SK-N-SH treated with all-trans-retinoic acid at 6 μM for 48 hours (cell line): ENCODE measurements around the gene ADGRV1.
A peak's percentile ranks its signal among the peaks of the same experiment; 100 is the strongest.

Experiments
- ATAC-seq: fragments of 200-7000 bp; cut with Tn5 transposase; 3 replicates; pipeline ENCODE4 v1.9.1; 2020; ENCODE audit warnings: mild to moderate bottlenecking, moderate library complexity
- ARNTL ChIP-seq: fragments of 450-650 bp; formaldehyde crosslinking; IDR thresholded peaks from 2 replicates; pipeline ENCODE4 v1.5.0; 2020; ENCODE audit warnings: low read depth, mild to moderate bottlenecking, moderate library complexity, borderline replicate concordance
- CSDC2 ChIP-seq: fragments of 250-450 bp; sonication (Bioruptor Pico); IDR thresholded peaks from 2 replicates; pipeline ENCODE4 v1.5.0; 2020; ENCODE audit warnings: mild to moderate bottlenecking, moderate library complexity
- ESRRG ChIP-seq: fragments of 250-450 bp; sonication (Bioruptor Pico); IDR thresholded peaks from 2 replicates; pipeline ENCODE4 v1.6.1; 2021; ENCODE audit warnings: mild to moderate bottlenecking
- GLIS3 ChIP-seq: fragments of 250-450 bp; sonication (Bioruptor Pico); IDR thresholded peaks from 2 replicates; pipeline ENCODE4 v1.5.0; 2020; ENCODE audit warnings: mild to moderate bottlenecking, moderate library complexity
- ISL1 ChIP-seq: fragments of 250-450 bp; sonication (Bioruptor Pico); IDR thresholded peaks from 2 replicates; pipeline ENCODE4 v2.1.2; 2022; ENCODE audit warnings: mild to moderate bottlenecking, moderate library complexity
- PPARA ChIP-seq: fragments of 250-450 bp; sonication (Bioruptor Pico); IDR thresholded peaks from 2 replicates; pipeline ENCODE4 v1.5.0; 2020; ENCODE audit warnings: mild to moderate bottlenecking, borderline replicate concordance
- RARB ChIP-seq: fragments of 250-450 bp; sonication (Bioruptor Pico); IDR thresholded peaks from 2 replicates; pipeline ENCODE4 v1.8.0; 2021; ENCODE audit warnings: mild to moderate bottlenecking, moderate library complexity
- SNAI2 ChIP-seq: fragments of 250-450 bp; sonication (Bioruptor Pico); IDR thresholded peaks from 2 replicates; pipeline ENCODE4 v1.5.0; 2020; ENCODE audit warnings: mild to moderate bottlenecking, moderate library complexity
- TCF4 ChIP-seq: fragments of 250-450 bp; sonication (Bioruptor Pico); IDR thresholded peaks from 2 replicates; pipeline ENCODE4 v1.8.0; 2021; ENCODE audit warnings: mild to moderate bottlenecking, moderate library complexity, borderline replicate concordance
- TOX ChIP-seq: fragments of 250-450 bp; sonication (Bioruptor Pico); IDR thresholded peaks from 2 replicates; pipeline ENCODE4 v1.8.0; 2021; ENCODE audit warnings: mild to moderate bottlenecking, moderate library complexity, borderline replicate concordance
- ZC3H10 ChIP-seq: fragments of 250-450 bp; sonication (Bioruptor Pico); IDR thresholded peaks from 2 replicates; pipeline ENCODE4 v1.5.1; 2021; ENCODE audit warnings: mild to moderate bottlenecking, moderate library complexity
- ZNF565 ChIP-seq: fragments of 450-650 bp; formaldehyde crosslinking; conservative IDR thresholded peaks from 2 replicates; pipeline ENCODE4 v1.5.0; 2020; ENCODE audit warnings: low read depth, mild to moderate bottlenecking, moderate library complexity
- ZNF70 ChIP-seq: fragments of 450-650 bp; formaldehyde crosslinking; IDR thresholded peaks from 2 replicates; pipeline ENCODE4 v1.5.0; 2020; ENCODE audit warnings: mild to moderate bottlenecking, moderate library complexity
- ZNF8 ChIP-seq: fragments of 450-650 bp; formaldehyde crosslinking; IDR thresholded peaks from 2 replicates; pipeline ENCODE4 v1.5.0; 2020; ENCODE audit warnings: mild to moderate bottlenecking, moderate library complexity
- TF ChIP-seq, protein P1 (sequence below): fragments of 250-450 bp; sonication (Bioruptor Pico); IDR thresholded peaks from 2 replicates; pipeline ENCODE4 v1.5.0; 2020; ENCODE audit warnings: mild to moderate bottlenecking, moderate library complexity
- TF ChIP-seq, protein P2 (sequence below): fragments of 250-450 bp; sonication (Bioruptor Pico); IDR thresholded peaks from 2 replicates; pipeline ENCODE4 v1.5.1; 2020; ENCODE audit warnings: low read depth, mild to moderate bottlenecking, moderate library complexity
- TF ChIP-seq, protein P3 (sequence below): fragments of 250-450 bp; sonication (Bioruptor Pico); IDR thresholded peaks from 2 replicates; pipeline ENCODE4 v1.8.0; 2021; ENCODE audit warnings: low read depth, mild to moderate bottlenecking, moderate library complexity, borderline replicate concordance
- TF ChIP-seq, protein P4 (sequence below): fragments of 250-450 bp; sonication (Bioruptor Pico); IDR thresholded peaks from 2 replicates; pipeline ENCODE4 v1.5.1; 2021; ENCODE audit warnings: mild to moderate bottlenecking, moderate library complexity

ADGRV1 gene

DNA sequence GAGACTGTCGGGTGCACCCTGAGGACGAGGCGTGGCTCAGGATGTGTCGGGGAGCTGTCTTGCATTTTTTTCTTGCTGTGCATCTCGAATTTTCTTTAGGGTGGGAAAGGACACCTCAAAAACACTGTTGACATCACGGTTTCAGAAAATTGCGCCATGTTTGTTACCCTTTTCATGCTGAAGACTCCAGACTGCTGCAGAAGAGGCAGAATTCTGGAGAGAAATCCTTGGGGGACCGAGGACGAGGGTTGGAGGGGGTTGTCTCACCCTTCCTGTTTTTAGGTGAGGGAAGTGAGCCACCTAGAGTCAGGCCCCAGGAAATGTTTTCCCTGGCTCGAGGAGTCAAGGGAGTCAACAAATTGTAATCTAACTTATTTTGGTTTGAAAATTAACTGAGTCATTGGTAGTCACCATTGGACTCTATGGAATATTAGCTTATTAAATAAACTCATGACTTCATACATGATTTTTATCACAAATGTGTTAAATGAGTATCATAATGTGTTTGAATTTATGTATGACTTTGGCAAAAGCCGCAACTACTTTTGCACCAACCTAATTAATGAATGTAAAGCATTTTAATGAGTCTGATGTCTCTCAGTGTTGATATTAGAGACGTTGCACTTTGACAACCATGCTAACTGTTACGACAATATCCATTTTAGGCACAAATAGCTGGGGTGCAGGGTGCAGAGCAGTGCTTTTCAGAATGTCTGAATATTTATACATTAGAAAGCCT is 28.5 kb upstream of the ADGRV1 start:
- TF ChIP-seq ISL1 (CRISPR knock-in tag) = no peak
- no peak for TF ChIP-seq ZNF70 (CRISPR knock-in tag)
- TF ChIP-seq TOX (CRISPR knock-in tag) = no peak
- no peak for TF ChIP-seq ARNTL (CRISPR knock-in tag)
- 0 out of 2 replicates have a peak, but pooled peaks have one; percentile 47 for TF ChIP-seq CSDC2
- TF ChIP-seq GLIS3 (CRISPR knock-in tag) = no peak
- TF ChIP-seq, protein P1, sequence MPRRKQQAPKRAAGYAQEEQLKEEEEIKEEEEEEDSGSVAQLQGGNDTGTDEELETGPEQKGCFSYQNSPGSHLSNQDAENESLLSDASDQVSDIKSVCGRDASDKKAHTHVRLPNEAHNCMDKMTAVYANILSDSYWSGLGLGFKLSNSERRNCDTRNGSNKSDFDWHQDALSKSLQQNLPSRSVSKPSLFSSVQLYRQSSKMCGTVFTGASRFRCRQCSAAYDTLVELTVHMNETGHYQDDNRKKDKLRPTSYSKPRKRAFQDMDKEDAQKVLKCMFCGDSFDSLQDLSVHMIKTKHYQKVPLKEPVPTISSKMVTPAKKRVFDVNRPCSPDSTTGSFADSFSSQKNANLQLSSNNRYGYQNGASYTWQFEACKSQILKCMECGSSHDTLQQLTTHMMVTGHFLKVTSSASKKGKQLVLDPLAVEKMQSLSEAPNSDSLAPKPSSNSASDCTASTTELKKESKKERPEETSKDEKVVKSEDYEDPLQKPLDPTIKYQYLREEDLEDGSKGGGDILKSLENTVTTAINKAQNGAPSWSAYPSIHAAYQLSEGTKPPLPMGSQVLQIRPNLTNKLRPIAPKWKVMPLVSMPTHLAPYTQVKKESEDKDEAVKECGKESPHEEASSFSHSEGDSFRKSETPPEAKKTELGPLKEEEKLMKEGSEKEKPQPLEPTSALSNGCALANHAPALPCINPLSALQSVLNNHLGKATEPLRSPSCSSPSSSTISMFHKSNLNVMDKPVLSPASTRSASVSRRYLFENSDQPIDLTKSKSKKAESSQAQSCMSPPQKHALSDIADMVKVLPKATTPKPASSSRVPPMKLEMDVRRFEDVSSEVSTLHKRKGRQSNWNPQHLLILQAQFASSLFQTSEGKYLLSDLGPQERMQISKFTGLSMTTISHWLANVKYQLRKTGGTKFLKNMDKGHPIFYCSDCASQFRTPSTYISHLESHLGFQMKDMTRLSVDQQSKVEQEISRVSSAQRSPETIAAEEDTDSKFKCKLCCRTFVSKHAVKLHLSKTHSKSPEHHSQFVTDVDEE = peak; percentile 63
- TF ChIP-seq PPARA (CRISPR knock-in tag) = no peak
- no peak for TF ChIP-seq ESRRG (CRISPR knock-in tag)
- no peak for TF ChIP-seq ZC3H10
- peak; percentile 77 for ATAC-seq

DNA sequence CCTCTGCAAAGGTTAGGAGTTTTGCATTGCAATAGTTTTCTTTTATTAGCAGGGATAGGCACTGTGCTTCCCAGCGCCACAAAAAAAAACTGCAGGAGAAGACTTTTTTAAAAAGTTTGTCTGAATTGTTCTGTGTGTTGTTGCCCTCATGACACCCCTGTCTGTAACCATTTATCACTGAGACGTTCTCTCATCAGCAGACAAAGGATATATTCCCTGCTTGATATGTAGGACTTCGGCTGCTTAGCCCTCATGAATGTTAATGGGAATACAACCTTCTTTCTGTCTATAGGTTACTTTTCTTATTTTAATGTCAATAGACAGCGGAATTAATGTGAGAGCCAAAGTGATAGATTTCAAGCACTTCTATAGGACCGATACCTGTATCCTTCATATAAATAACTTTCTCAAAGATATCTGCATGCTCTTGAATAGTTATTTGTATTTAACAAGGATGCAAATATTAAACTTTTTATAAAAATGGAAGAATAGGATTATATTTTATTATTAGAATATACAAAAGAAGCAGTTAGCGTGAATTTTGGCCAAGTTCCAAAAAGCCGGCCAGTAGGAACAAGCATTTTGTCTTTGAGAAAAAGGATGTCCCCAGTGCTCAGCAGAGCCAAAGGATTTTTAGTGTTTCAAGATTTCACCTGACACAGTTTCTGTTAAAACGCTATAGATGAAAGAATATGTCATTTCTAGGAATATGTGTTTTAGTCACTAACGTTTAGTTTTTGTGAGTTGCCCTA is 27.7 kb upstream of the ADGRV1 start:
- no peak for TF ChIP-seq SNAI2
- TF ChIP-seq RARB (CRISPR knock-in tag) = no peak
- no peak for TF ChIP-seq TOX (CRISPR knock-in tag)
- TF ChIP-seq TCF4 (CRISPR knock-in tag) = no peak
- TF ChIP-seq ZNF8 (CRISPR knock-in tag) = no peak
- TF ChIP-seq ESRRG (CRISPR knock-in tag) = no peak
- no peak for TF ChIP-seq ISL1 (CRISPR knock-in tag)
- TF ChIP-seq, protein P2, sequence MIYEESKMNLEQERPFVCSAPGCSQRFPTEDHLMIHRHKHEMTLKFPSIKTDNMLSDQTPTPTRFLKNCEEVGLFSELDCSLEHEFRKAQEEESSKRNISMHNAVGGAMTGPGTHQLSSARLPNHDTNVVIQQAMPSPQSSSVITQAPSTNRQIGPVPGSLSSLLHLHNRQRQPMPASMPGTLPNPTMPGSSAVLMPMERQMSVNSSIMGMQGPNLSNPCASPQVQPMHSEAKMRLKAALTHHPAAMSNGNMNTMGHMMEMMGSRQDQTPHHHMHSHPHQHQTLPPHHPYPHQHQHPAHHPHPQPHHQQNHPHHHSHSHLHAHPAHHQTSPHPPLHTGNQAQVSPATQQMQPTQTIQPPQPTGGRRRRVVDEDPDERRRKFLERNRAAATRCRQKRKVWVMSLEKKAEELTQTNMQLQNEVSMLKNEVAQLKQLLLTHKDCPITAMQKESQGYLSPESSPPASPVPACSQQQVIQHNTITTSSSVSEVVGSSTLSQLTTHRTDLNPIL (CRISPR knock-in tag) = no peak
- TF ChIP-seq ARNTL (CRISPR knock-in tag) = no peak
- no peak for TF ChIP-seq CSDC2
- TF ChIP-seq, protein P1 = no peak
- TF ChIP-seq, protein P3, sequence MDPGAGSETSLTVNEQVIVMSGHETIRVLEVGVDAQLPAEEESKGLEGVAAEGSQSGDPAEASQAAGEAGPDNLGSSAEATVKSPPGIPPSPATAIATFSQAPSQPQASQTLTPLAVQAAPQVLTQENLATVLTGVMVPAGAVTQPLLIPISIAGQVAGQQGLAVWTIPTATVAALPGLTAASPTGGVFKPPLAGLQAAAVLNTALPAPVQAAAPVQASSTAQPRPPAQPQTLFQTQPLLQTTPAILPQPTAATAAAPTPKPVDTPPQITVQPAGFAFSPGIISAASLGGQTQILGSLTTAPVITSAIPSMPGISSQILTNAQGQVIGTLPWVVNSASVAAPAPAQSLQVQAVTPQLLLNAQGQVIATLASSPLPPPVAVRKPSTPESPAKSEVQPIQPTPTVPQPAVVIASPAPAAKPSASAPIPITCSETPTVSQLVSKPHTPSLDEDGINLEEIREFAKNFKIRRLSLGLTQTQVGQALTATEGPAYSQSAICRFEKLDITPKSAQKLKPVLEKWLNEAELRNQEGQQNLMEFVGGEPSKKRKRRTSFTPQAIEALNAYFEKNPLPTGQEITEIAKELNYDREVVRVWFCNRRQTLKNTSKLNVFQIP = no peak
- TF ChIP-seq GLIS3 (CRISPR knock-in tag) = no peak
- TF ChIP-seq ZNF565 (CRISPR knock-in tag) = no peak
- no peak for TF ChIP-seq PPARA (CRISPR knock-in tag)
- no peak for TF ChIP-seq ZNF70 (CRISPR knock-in tag)
- TF ChIP-seq, protein P4, sequence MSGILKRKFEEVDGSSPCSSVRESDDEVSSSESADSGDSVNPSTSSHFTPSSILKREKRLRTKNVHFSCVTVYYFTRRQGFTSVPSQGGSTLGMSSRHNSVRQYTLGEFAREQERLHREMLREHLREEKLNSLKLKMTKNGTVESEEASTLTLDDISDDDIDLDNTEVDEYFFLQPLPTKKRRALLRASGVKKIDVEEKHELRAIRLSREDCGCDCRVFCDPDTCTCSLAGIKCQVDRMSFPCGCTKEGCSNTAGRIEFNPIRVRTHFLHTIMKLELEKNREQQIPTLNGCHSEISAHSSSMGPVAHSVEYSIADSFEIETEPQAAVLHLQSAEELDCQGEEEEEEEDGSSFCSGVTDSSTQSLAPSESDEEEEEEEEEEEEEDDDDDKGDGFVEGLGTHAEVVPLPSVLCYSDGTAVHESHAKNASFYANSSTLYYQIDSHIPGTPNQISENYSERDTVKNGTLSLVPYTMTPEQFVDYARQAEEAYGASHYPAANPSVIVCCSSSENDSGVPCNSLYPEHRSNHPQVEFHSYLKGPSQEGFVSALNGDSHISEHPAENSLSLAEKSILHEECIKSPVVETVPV (CRISPR knock-in tag) = no peak
- no peak for ATAC-seq
